HepG2 (cell line): ENCODE data around the gene LECT2.

Experiments
- BHLHE40 ChIP-seq: IDR thresholded peaks from 2 replicates; pipeline ENCODE4 v1.6.1; 2011; ENCODE audit warnings: low read length, improper control_type of control experiment
- CREB1 ChIP-seq, 2 experiments: fragments of 450-650 bp in 1 of 2; IDR thresholded peaks; 2 replicates each; pipeline ENCODE4 v1.6.1; 2016 to 2017; ENCODE audit warnings: control low read depth in 1 of 2, mild to moderate bottlenecking in 1 of 2, missing compliant biosample characterization in 1 of 2, missing genetic modification characterization in 1 of 2
- CTCF ChIP-seq: sonication (generic); formaldehyde crosslinking; IDR thresholded peaks from 2 replicates; pipeline ENCODE4 v1.5.0; 2020; ENCODE audit warnings: mild to moderate bottlenecking, missing genetic modification reagents, moderate library complexity
- DR1 ChIP-seq: sonication (generic); formaldehyde crosslinking; IDR thresholded peaks from 2 replicates; pipeline ENCODE4 v1.8.0; 2021; ENCODE audit warnings: mild to moderate bottlenecking, missing genetic modification reagents, inconsistent platforms
- GRHL1 ChIP-seq: sonication (generic); formaldehyde crosslinking; conservative IDR thresholded peaks from 2 replicates; pipeline ENCODE4 v1.8.0; 2022; ENCODE audit warnings: missing genetic modification reagents
- HMG20B ChIP-seq: conservative IDR thresholded peaks from 2 replicates; pipeline ENCODE4 v1.6.1; 2016; ENCODE audit warnings: missing genetic modification reagents, missing compliant biosample characterization
- MAX ChIP-seq: IDR thresholded peaks from 2 replicates; pipeline ENCODE4 v1.6.1; 2012; ENCODE audit warnings: inconsistent platforms
- NFRKB ChIP-seq: fragments of 450-650 bp; IDR thresholded peaks from 2 replicates; pipeline ENCODE4 v1.6.1; 2017
- NR1H2 ChIP-seq: sonication (generic); formaldehyde crosslinking; IDR thresholded peaks from 2 replicates; pipeline ENCODE4 v1.8.1; 2022; ENCODE audit warnings: low read depth, missing genetic modification reagents, borderline replicate concordance
- RAD21 ChIP-seq: fragments of 450-650 bp; formaldehyde crosslinking; IDR thresholded peaks from 2 replicates; pipeline ENCODE4 v1.5.0; 2020; ENCODE audit warnings: mild to moderate bottlenecking
- ZFP37 ChIP-seq: sonication (generic); formaldehyde crosslinking; IDR thresholded peaks from 2 replicates; pipeline ENCODE4 v1.4.0; 2020; ENCODE audit warnings: missing genetic modification reagents, borderline replicate concordance
- ZNF280B ChIP-seq: sonication (generic); formaldehyde crosslinking; IDR thresholded peaks from 2 replicates; pipeline ENCODE4 v1.5.0; 2020; ENCODE audit warnings: missing genetic modification reagents, mild to moderate bottlenecking, borderline replicate concordance
- ZZZ3 ChIP-seq: sonication (generic); formaldehyde crosslinking; IDR thresholded peaks from 2 replicates; pipeline ENCODE4 v1.4.0; 2020; ENCODE audit warnings: missing genetic modification reagents, mild to moderate bottlenecking, borderline replicate concordance

GRCh38 chr5:135974021-135974600 lies 19.3 kb upstream of the LECT2 start:
- TF ChIP-seq MAX (no peak), ZFP37 (CRISPR knock-in tag) (no peak), BHLHE40 (no peak), NFRKB (no peak), ZNF280B (no peak), GRHL1 (no peak), HMG20B (CRISPR knock-in tag) (no peak), CTCF (CRISPR knock-in tag) (no peak), NR1H2 (no peak), CREB1 (IDR thresholded peaks at IDR 0.05) (no peak), CREB1 (CRISPR knock-in tag; IDR thresholded peaks at IDR 0.05) (no peak), DR1 (CRISPR knock-in tag) (no peak), ZZZ3 (CRISPR knock-in tag) (no peak), RAD21 (CRISPR knock-in tag) (no peak)
